Measurements from ENCODE around the gene HSPA1B.

DNA sequence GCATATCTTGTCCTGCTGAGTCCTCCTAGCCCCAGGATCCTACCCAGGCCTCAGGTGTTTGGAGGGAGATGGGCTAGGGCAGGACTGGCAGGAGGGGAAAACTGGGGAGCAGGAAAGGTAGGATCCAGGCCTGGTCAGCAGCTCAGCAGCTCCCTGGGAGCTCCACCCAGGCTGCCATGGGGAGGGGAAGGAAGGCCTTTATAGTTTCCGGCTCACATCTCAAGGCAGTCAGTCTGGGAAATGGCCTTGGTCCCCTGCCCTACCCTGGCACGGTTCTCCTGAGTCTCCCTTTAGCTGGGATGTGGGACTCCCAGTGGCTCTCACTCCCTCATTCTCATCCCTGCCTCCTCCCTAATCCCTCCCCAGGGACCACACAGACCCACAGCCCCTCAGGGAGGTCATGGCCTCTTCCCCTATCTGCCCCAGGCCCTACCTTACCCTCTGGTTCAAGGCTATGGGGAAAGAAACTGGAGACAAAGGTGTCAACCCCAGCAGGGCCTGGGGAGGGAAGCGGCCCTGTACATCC lies 49.6 kb downstream of the HSPA1B start:
- TF ChIP-seq, protein P1, sequence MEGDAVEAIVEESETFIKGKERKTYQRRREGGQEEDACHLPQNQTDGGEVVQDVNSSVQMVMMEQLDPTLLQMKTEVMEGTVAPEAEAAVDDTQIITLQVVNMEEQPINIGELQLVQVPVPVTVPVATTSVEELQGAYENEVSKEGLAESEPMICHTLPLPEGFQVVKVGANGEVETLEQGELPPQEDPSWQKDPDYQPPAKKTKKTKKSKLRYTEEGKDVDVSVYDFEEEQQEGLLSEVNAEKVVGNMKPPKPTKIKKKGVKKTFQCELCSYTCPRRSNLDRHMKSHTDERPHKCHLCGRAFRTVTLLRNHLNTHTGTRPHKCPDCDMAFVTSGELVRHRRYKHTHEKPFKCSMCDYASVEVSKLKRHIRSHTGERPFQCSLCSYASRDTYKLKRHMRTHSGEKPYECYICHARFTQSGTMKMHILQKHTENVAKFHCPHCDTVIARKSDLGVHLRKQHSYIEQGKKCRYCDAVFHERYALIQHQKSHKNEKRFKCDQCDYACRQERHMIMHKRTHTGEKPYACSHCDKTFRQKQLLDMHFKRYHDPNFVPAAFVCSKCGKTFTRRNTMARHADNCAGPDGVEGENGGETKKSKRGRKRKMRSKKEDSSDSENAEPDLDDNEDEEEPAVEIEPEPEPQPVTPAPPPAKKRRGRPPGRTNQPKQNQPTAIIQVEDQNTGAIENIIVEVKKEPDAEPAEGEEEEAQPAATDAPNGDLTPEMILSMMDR (IDR thresholded peaks at IDR 0.05; ENCODE audit: insufficient read depth, low read length): no peak
- TF ChIP-seq GABPA (IDR thresholded peaks at IDR 0.05; ENCODE audit: low read depth) (no peak), SPI1 (IDR thresholded peaks at IDR 0.05; ENCODE audit: borderline replicate concordance, low read depth) (no peak), POLR2AphosphoS5 (IDR thresholded peaks at IDR 0.05; ENCODE audit: low read depth) (no peak)
- TF ChIP-seq, protein P2, sequence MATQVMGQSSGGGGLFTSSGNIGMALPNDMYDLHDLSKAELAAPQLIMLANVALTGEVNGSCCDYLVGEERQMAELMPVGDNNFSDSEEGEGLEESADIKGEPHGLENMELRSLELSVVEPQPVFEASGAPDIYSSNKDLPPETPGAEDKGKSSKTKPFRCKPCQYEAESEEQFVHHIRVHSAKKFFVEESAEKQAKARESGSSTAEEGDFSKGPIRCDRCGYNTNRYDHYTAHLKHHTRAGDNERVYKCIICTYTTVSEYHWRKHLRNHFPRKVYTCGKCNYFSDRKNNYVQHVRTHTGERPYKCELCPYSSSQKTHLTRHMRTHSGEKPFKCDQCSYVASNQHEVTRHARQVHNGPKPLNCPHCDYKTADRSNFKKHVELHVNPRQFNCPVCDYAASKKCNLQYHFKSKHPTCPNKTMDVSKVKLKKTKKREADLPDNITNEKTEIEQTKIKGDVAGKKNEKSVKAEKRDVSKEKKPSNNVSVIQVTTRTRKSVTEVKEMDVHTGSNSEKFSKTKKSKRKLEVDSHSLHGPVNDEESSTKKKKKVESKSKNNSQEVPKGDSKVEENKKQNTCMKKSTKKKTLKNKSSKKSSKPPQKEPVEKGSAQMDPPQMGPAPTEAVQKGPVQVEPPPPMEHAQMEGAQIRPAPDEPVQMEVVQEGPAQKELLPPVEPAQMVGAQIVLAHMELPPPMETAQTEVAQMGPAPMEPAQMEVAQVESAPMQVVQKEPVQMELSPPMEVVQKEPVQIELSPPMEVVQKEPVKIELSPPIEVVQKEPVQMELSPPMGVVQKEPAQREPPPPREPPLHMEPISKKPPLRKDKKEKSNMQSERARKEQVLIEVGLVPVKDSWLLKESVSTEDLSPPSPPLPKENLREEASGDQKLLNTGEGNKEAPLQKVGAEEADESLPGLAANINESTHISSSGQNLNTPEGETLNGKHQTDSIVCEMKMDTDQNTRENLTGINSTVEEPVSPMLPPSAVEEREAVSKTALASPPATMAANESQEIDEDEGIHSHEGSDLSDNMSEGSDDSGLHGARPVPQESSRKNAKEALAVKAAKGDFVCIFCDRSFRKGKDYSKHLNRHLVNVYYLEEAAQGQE (IDR thresholded peaks at IDR 0.05; ENCODE audit: insufficient replicate concordance, low read depth): no peak
